HG02623 (cell line): ENCODE results near the gene ZNF32.

ENCODE experiments used
- ATAC-seq: cut with Tn5 transposase; IDR thresholded peaks from one replicate; pipeline ENCODE4 v1.9.1; 2021; ENCODE audit warnings: moderate library complexity; ENCODE audit not compliant: unreplicated experiment

ZNF32 gene

DNA sequence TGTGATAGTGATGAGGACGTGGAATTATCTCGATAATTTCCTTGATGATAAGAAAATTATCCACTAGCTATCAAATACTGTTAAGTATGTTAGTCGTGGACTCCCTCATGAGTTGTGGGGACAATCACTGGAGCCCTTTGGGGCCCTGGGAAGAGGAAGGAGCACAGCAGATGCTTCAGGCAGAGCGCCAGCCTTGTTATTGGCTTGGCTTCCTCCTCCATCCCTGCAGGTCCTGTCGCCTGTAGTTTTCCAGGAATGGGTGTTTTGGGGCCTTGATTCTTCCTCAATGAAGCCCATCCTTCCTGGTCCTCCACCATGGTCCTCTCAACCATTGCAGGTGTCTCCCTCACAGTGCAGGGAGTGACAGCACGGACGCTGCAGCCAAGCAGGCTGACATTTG is 32.5 kb upstream of the ZNF32 start:
- ATAC-seq = no peak

DNA sequence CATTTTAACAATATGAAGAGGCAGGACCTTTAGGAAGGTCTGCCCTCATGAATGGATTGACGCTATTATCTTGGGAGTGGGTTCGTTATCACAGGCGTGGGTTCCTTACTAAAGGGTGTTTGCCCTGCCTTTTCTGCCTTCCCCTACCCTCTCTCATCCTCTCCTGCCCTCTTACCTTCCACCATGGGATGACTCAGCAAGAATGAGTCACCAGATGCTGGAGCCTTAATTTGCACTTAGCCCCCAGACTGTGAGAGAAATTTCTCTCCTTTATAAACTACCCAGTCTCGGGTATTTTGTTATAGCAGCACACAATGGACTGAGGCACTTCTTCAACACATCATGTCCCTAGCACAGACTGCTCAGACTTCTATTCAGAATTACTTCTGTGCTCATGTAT is 31.4 kb upstream of the ZNF32 start:
- no peak for ATAC-seq

DNA sequence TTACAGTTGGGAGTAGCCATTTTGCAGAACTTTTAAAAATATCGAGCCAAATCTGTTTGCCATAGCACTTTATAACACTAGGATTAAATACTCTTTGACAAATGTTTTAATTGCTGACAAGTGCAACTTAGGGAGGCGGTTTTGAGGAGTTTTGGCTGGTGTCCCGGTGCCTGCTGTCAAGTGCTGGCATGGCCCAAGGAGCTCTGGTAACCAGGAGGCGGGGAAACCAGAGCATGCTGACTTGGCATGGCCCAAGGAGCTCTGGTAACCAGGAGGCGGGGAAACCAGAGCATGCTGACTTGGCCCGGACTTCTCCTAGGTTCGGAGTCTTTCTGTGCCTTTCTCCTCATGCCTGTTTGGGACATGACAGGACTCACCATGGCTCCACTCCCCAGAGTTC is 30.8 kb upstream of the ZNF32 start:
- ATAC-seq = no peak

DNA sequence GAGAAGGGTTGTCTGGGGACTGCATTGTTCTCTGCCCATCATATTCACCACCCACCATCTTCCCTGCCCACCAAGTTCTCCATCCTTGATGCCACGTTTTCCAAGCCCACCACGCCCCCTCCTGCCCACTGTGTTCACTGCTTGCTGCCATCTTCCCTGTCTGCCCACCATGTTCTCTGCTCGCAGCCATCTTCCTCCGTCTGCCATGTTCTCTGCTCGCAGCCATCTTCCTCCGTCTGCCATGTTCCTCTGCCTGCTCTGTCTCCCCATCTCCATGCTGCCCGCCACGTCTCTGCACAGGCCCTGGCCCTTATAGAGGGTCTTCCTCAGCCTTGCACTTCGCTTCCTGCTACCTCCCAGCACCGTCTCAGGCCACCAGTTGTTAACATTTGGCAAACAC is 30.0 kb upstream of the ZNF32 start:
- ATAC-seq = no peak

DNA sequence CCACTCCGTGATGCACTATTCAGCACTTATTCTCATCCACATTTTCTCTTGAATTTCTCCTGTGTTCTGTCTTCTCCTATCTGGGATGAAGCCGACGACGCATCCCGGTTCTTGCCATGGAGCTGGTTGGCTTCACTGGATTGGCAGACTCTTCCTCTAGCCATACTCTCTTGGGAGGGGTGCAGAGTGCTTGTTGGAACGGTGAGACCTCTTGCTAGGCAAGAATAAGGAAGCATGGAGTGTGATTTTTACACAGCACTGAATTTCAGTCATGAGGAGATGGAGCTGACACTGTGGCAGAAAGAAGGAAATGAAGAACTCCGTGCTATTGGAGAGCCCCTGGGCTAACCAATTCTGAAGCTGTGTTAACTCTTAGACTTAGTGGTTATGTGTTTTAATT is 28.2 kb upstream of the ZNF32 start:
- no peak for ATAC-seq

DNA sequence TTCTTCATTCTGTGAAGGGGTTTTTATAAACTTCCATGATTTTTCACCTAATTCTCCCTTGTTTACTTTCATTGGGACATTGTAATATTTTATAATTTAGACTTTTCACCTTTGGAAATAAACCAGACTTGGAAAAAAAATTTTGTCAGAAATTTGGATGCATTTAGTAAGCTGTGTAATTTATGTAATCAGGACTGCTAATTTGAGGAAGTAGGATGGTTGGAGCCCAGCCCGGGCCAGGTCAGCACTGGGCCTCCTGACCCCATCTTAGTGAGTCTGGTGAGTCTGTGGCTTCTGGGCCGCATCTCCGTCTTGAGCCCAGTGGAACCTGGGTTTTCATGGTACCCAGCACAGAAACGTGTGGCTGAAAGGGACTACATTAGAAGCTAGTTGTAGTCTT is 27.6 kb upstream of the ZNF32 start:
- ATAC-seq = no peak

DNA sequence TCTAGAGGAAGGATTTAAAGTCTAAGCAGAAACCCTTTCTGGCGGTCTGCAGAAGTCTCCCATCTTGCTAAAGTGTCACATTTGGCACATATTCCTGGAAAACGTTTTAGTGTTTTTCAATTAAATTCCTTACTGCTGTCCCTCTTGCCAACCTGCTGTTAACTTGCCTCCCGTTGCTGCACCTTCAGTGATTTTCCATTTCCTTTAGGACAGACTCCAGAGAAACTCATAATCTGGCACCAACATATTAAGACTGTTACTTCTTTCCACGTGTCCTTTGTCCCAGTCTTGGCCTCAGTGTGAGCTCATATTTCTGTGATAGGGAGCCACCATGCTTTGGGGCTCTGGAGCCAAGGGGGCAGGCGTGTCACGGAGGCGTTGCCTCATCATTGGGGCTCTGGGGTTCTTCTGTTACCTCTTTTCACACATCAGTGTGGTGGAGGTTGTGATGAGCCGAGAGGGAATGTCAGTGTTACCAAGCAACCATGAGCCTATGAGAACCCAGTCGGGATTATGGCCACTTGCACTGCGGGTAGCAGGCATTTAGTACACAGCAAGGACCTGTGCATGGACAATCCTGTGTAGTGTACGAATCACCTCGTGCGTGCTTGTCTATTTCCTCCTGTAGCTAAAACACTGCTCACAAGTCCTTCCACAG is 26.0 kb upstream of the ZNF32 start:
- no peak for ATAC-seq

DNA sequence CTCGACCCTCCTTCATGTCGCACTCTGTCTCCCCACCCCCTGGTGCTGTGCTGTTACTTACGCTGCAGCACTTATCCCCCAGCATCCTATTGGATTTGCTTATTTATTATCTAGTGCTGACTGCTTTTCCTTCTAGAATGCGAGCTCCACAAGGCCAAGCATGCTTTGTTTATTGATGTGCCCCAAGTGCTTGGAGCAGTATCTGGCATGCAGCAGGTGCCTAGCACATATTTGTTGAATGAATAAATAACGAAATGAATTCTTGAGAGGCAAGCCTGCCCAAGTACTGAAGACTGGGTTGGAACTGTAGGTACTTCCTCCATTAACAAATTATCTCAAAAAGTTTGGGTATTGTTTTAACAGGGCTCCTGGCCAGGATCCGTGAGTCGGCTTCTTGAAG is 24.8 kb upstream of the ZNF32 start:
- no peak for ATAC-seq

DNA sequence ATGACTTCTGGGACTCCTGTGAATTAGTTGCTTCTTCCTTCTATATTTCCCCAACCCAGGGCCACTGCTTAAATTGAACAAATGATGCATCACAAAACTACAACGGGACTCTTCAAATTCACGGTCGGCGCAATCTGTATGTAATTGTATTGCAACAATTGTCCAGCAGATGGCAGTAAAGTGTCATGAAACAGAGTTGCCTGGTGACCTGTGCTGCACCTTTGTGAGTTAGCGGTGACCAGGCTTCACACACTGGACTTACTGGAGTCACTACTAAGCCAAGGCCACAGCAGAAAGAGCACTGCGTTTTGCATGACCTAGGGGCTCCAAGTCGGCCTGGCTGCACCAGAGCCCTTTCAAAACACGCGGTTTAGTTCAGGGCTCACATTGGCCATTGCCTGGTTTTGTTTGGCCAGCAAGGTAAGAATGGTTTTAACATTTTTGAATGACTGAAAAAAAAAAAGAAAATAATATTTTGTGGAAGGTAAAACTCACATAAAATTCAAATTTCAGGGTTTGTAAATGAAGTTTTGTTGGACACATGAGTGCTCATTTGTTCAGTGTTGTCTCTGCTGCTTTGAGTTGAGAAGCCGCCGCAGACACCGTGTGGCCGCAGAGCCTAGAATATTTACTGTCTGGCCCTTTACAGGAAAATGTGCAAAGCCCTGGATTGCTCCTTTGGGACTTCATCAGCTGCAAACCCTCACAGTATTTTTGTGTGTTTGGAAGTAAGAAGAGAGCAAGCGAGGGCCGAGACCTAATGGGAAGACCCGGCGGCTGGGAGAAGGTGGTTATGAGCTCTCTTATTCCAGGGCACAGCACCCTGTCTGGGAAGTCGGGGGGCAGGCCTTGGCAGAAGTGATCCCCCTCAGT is 23.2 kb upstream of the ZNF32 start:
- ATAC-seq = peak; percentile 65

DNA sequence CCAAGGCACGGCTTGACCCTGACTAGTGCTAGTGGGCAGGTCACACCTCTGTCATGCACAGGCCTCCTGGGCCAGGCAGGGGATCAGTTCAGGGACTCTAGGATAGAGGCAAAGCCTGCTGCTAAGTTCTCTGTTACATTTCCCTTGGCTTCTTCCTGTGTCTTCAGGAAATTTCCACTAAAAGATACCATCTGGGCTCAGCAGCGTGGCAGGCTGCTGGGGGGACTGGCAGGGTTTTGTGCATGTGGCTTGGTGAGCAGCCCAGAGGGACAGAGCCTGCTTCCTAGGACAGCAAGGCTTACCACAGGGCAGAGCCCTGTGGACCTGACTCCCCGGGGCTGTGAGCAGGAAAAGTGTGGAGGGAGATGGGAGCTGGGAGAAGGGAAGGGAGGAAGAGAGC is 20.7 kb upstream of the ZNF32 start:
- ATAC-seq = no peak

DNA sequence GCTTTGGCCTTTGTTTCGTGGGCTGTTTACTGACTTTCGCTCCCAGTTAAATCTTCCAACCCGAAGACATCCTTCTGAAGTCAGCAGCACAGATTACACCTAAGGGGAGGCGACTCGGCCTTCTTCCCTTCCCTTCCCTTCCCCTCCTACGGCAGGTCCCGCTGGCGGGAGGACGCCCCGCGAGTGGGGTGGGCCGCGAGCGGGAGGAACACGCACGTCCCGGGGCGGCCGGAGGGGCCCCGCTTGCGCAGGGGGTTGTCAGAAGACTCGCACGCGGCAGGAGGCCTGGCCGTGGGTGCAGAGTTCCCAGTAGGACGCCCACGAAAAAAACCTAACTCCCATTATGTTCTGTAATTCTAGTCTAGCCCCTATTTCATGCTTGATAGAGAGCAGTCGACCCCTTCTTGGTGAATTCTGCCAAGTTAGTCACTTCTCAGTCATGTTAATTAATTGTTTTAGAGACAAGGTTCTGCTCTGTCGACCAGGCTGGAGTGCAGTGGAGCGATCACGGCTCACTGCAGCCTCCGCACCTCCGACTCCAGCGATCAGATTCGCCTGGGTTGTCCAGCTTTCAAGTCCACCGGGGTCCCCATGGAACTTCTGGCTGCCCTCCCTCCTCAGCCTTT is 19.2 kb upstream of the ZNF32 start:
- no peak for ATAC-seq

DNA sequence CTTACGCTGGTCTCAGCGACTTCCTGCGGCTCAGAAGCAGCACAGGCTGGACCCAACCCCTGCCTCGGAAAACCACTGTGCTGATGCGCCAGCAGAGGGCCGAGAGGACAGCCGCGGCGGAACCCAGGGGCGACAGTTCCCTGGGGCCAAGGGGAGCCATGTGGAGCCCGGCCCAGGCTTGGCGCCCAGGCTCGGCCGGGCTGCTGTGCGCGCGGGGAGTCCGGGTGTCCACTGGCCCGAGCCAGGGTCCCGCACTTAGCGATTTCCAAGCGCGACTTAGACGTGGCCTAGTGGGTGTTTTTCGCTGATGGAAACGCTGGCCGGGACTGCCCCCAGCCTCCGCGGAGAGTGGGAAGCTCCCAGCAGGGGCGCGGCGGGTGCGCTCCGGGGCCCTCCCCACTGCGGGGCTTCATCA is 18.6 kb upstream of the ZNF32 start:
- ATAC-seq = no peak

DNA sequence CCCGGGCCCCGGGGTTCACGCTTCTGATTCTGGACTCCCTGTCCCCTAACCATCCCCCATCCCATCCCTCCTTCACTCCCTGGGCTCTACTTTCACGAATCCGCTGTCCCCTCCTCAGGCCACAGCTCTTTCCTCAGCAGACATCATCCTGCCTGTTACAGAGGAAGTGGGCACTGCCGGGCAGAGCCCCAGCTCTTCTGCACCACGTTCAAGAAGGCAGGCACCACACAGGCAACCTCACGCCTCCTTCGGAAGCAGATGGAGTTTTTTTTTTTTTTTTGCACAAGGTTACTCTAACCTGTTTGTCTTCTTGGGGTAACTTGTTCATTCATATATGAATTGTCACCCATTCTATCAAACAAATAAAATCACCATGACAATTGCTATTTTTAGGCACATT is 17.9 kb upstream of the ZNF32 start:
- ATAC-seq = no peak

DNA sequence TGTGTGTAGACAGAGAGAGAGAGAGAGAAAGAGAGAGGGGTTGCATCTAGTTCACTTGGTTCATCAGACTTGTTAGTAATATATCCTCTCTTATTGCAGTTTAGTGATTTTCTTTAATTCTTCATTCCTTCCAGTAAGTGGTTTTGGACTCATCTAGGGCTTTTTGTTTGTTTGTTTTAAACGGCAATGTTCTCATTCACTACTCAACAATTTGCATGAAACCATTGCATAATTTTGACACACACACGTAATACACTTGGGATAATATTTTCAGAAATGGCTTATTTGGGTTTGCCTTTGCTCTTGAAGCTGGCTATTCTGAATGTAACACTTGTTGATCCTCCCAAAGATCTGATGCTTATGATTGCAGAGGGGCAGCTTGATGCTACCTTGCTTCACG is 16.4 kb upstream of the ZNF32 start:
- ATAC-seq = no peak

DNA sequence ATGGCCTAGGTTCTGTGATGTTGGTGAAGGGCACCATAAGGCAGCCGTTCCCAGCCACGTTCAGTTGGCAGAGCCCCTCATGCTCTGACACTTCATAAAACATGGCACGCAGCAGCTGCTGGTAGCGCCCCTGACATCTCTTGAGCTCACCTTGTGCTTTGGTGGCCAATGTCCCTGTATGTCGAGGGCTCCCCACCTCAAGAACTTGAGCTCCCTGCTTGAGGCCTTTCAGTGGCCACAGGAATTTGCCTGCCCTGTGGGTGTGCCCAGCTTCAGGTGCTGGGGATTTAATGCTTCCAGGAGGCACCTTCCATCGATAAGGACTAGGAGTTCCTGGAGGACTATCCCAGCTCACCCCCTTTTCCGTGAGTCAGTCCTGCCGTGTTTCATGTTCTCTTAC is 9.5 kb upstream of the ZNF32 start:
- ATAC-seq = no peak

DNA sequence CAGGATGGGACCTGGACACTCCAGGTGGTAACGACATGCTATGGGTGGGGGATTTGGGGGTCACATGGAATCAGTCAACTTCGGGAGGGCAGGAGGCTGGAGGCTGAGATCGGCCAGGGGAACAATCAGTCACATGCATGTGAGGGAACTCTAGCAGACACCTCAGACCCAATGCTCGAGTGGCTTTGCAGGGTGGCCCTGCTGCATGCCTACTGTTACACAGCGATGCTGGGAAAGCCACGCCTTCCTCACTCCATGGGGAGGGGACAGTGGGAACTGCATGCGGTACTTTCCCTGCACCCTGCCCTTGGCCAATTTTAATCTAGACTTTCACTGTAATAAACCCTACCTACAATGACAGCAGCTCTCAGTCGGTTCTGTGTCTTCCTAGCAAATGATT is 6.6 kb upstream of the ZNF32 start:
- no peak for ATAC-seq

DNA sequence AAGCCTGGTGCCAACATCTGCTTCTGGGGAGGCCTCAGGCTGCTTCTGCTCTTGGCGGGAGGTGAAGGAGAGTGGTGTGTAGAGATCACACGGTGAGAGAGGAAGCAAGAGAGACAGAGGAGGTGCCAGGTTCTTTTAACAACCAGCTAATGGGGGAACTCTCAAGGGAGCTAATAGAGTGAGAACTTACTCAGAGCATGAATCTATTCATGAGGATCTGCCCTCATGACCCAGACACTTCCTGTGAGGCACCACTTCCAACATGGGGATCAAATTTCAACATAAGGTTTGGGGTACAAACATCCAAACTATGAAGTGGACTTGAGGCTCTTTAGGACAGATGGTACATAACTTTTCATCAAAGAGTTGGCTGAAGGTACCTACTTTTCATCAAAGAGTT is 5.1 kb upstream of the ZNF32 start:
- ATAC-seq = no peak

DNA sequence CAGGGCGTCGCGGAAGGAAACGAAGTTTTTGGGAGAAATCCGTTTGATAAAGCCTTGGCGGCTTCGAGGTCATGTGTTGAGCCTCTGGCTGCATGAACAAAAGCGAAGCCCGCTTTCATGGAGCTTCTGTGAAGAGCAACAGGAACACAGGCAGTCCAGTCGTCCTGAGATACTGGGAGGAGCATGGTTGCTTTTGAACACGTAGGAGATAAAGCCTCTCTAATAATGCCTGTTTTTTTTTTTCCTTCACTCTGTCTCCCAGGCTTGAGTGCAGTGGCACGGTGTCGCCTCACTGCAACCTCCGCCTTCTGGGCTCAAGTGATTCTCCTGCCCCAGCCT is 473 bp upstream of the ZNF32 start:
- ATAC-seq = no peak

DNA sequence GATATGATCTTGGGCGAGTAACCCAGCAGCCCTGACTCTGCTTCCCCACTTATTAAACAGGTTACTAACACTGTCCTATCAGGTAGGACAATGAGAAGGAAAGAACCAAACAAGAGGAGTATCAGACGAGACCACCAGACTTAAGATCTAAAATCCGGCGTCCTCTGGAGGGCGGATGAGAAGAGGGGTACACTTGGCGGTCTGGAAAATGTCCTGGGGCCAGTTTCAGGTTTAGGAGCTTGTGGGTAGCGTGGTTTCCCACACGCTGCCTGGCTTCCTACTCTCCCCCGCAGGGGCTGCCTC is 635 bp downstream of the ZNF32 start:
- ATAC-seq = no peak

DNA sequence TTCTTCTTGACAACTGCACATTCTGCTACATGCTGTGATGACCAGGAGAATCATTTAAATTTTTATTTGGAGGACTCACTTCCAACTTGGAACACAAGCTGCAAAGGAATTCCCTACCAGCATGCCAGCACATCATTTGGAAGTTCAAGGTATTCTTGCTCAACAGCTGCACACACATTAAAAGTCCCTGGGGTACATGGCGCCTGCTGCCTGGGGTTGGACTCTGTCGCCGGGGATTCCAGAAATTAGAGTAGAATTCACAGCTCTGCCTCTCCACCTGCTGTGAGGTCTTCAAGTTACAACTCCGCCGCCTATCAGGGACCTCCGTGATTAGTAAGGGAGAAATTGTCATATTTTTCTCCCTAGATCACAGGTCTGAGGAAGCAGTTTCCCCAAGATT is 1.1 kb downstream of the ZNF32 start:
- ATAC-seq = no peak

DNA sequence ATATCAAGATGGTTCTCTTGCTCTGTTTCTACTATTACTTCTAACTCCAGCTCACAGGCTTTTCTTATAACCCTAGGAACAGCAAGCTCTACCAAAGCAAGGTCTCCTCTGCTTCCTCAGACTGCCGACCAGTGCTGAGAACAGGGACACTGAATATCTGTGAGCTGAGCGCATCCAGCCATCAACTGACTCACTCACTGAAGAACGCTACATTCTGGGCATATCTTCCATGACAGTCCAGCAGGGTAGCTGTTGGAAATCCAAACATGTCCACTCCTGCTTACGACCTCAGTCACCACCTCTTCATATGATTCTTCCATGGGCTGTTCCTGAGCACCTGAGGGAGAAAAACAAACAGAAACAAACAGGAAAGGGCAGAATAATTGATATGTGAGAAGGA is 2.8 kb downstream of the ZNF32 start:
- no peak for ATAC-seq

DNA sequence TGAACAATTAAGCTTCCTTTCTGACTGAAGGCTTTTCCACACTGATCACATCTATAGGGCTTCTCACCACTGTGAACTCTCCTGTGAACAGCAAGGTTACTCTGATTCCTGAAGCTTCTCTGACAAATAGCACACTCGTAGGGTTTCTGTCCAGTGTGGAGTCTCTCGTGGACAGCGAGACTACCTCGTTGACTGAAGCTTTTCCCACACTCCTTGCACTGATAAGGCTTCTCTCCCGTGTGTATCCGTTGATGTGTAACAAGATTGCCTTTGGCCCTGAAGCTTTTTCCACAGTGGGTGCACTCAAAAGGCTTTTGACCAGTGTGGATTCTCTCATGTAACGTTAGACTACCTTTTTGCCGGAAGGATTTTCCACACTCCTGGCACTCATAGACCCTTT is 4.4 kb downstream of the ZNF32 start:
- ATAC-seq = no peak

DNA sequence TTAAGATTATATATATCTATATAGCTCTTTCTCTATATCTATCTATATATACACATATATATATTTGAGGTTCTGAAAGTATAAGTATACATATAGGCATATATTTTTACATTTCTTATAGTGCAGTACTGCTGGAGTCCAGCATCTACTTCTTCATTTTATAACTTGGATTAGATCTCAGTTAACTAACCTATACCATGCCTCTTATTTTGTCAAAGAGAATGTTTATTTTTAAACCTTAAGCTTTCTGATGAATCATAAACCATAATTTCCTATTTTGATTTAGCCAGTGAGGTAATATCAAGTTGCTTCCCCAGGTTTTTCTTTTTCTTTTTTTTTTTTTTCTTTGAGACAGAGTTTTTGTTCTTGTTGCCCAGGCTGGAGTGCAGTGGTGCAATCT is 8.1 kb downstream of the ZNF32 start:
- no peak for ATAC-seq
